ENCODE results near the gene SLC5A2.
"Not testable (repeated sequence)": the region's sequence is repeated elsewhere in the genome, so short reads cannot be mapped to it uniquely, and the experiment has no call there.

SLC5A2 gene

GRCh38 chr16:31532120-31532519 is 49.2 kb downstream of the SLC5A2 start:
- H3K4me3 ChIP-seq (ENCODE audit: low read depth, low read length) = no peak overlapping the region
- DNase-seq (ENCODE audit: low read depth) = no peak
- no peak for TF ChIP-seq CTCF (IDR thresholded peaks at IDR 0.05; ENCODE audit: control insufficient read depth, extremely low read depth, insufficient read depth)

- DNase-seq (ENCODE audit: low read depth) = no peak
- TF ChIP-seq CTCF (IDR thresholded peaks at IDR 0.05; ENCODE audit: control insufficient read depth, extremely low read depth, insufficient read depth) = no peak
- H3K4me3 ChIP-seq (ENCODE audit: low read depth, low read length) = no peak overlapping the region
Observed at GRCh38 chr16:31532896-31533295, 50.0 kb downstream of the SLC5A2 start.

GRCh38 chr16:31535737-31536136 is 52.8 kb downstream of the SLC5A2 start:
- TF ChIP-seq CTCF (IDR thresholded peaks at IDR 0.05; ENCODE audit: control insufficient read depth, extremely low read depth, insufficient read depth) = no peak
- no peak overlapping the region for H3K4me3 ChIP-seq (ENCODE audit: low read depth, low read length)

GRCh38 chr16:31536804-31537361 is 54.0 kb downstream of the SLC5A2 start:
- no peak overlapping the region for H3K4me3 ChIP-seq (ENCODE audit: low read depth, low read length)
- DNase-seq (ENCODE audit: low read depth) = no peak
- TF ChIP-seq CTCF (IDR thresholded peaks at IDR 0.05; ENCODE audit: control insufficient read depth, extremely low read depth, insufficient read depth) = no peak

More at GRCh38 chr16:31535737-31536136, 52.8 kb downstream of the SLC5A2 start:
- DNase-seq (ENCODE audit: low read depth) = no peak

GRCh38 chr16:31537362-31538242 is 54.7 kb downstream of the SLC5A2 start:
- H3K4me3 ChIP-seq (ENCODE audit: low read depth, low read length) = no peak overlapping the region
- DNase-seq (ENCODE audit: low read depth) = no peak

GRCh38 chr16:31538243-31538598 is 55.3 kb downstream of the SLC5A2 start:
- not testable (repeated sequence) for DNase-seq (ENCODE audit: low read depth); H3K4me3 ChIP-seq (ENCODE audit: low read depth, low read length)

More at GRCh38 chr16:31537362-31538242, 54.7 kb downstream of the SLC5A2 start:
- no peak for TF ChIP-seq CTCF (IDR thresholded peaks at IDR 0.05; ENCODE audit: control insufficient read depth, extremely low read depth, insufficient read depth)

GRCh38 chr16:31539762-31540161 is 56.8 kb downstream of the SLC5A2 start:
- H3K4me3 ChIP-seq (ENCODE audit: low read depth, low read length) = not testable (repeated sequence)

More at GRCh38 chr16:31539762-31540161, 56.8 kb downstream of the SLC5A2 start:
- DNase-seq (ENCODE audit: low read depth) = not testable (repeated sequence)

Data from LNCaP clone FGC (cell line).